WTC11 (cell line): ENCODE results near the gene BICDL2. TPM values are rescaled to one million over a fixed set of nuclear protein-coding genes. Genes with fewer than 3 reads are reported as not detected.

Experiments
- ATAC-seq: fragments of 200-7000 bp; cut with Tn5 transposase; 2 replicates; pipeline ENCODE4 v1.10.0; 2021; ENCODE audit warnings: mild to moderate bottlenecking, moderate library complexity
- CTCF ChIA-PET: fragments of 300-600 bp; sonication (Branson Sonifier 250); formaldehyde crosslinking; loops from one replicate; lab custom pipeline; 2021; ENCODE audit warnings: antibody characterized with exemption; lab: Charles Lee
- POLR2A ChIA-PET: fragments of 350-600 bp; sonication (Branson Sonifier 250); formaldehyde crosslinking; loops from one replicate; lab custom pipeline; 2021; ENCODE audit warnings: antibody characterized with exemption; lab: Charles Lee
- DNase-seq: peaks from one replicate; pipeline ENCODE4 v3.0.0; 2021; ENCODE audit warnings: low spot score
- H3K27ac Mint-ChIP-seq: 2 replicates; pipeline ENCODE4 v1.8.0; 2021; ENCODE audit warnings: mixed read lengths
- H3K27me3 Mint-ChIP-seq: 2 replicates; pipeline ENCODE4 v1.8.0; 2021; ENCODE audit warnings: low read depth, mild to moderate bottlenecking, moderate library complexity, mixed read lengths
- H3K36me3 Mint-ChIP-seq: 2 replicates; pipeline ENCODE4 v1.8.0; 2021; ENCODE audit warnings: mixed read lengths
- H3K4me1 Mint-ChIP-seq: 2 replicates; pipeline ENCODE4 v1.8.0; 2022; ENCODE audit warnings: mixed read lengths
- H3K4me3 Mint-ChIP-seq: 2 replicates; pipeline ENCODE4 v1.8.0; 2021; ENCODE audit warnings: mild to moderate bottlenecking, moderate library complexity, mixed read lengths
- H3K9me3 Mint-ChIP-seq: 2 replicates; pipeline ENCODE4 v1.8.0; 2021; ENCODE audit warnings: mixed read lengths
- ATF6 ChIP-seq: sonication (generic); formaldehyde crosslinking; IDR thresholded peaks from 2 replicates; pipeline ENCODE4 v1.8.1; 2023; ENCODE audit warnings: mild to moderate bottlenecking, missing genetic modification reagents
- ELF4 ChIP-seq: sonication (generic); formaldehyde crosslinking; IDR thresholded peaks from 2 replicates; pipeline ENCODE4 v1.8.1; 2022; ENCODE audit warnings: low read depth, mild to moderate bottlenecking, moderate library complexity, missing genetic modification reagents
- FOXK1 ChIP-seq: sonication (generic); formaldehyde crosslinking; IDR thresholded peaks from 2 replicates; pipeline ENCODE4 v1.8.0; 2022; ENCODE audit warnings: mild to moderate bottlenecking, moderate library complexity, missing genetic modification reagents
- JUN ChIP-seq: sonication (generic); formaldehyde crosslinking; IDR thresholded peaks from 2 replicates; pipeline ENCODE4 v1.8.0; 2023; ENCODE audit warnings: mild to moderate bottlenecking, missing genetic modification reagents
- OVOL2 ChIP-seq: fragments of 250-450 bp; sonication (Bioruptor Pico); IDR thresholded peaks from 2 replicates; pipeline ENCODE4 v1.9.0; 2021; ENCODE audit warnings: mild to moderate bottlenecking, borderline replicate concordance
- RELA ChIP-seq: sonication (generic); formaldehyde crosslinking; IDR thresholded peaks from 2 replicates; pipeline ENCODE4 v1.8.1; 2022; ENCODE audit warnings: missing genetic modification reagents, mild to moderate bottlenecking, borderline replicate concordance
- TCF7 ChIP-seq: sonication (generic); formaldehyde crosslinking; IDR thresholded peaks from 2 replicates; pipeline ENCODE4 v1.8.0; 2022; ENCODE audit warnings: mild to moderate bottlenecking, low read depth, missing genetic modification reagents, moderate library complexity
- ZNF219 ChIP-seq: sonication (generic); formaldehyde crosslinking; IDR thresholded peaks from 2 replicates; pipeline ENCODE4 v1.8.0; 2023; ENCODE audit warnings: missing genetic modification reagents, mild to moderate bottlenecking, borderline replicate concordance
- total RNA-seq: library from RNA; stranded (reverse); gene quantifications from 3 replicates; pipeline ENCODE4 v1.2.3, GENCODE V29; 2021
- TF ChIP-seq, protein P1 (sequence below): sonication (generic); formaldehyde crosslinking; IDR thresholded peaks from 2 replicates; pipeline ENCODE4 v1.8.1; 2023; ENCODE audit warnings: mild to moderate bottlenecking, missing genetic modification reagents, moderate library complexity
- TF ChIP-seq, protein P2 (sequence below): sonication (generic); formaldehyde crosslinking; IDR thresholded peaks from 2 replicates; pipeline ENCODE4 v1.8.1; 2022; ENCODE audit warnings: missing genetic modification reagents, borderline replicate concordance
- TF ChIP-seq, protein P3 (sequence below): sonication (generic); formaldehyde crosslinking; IDR thresholded peaks from 2 replicates; pipeline ENCODE4 v1.8.1; 2023; ENCODE audit warnings: mild to moderate bottlenecking, missing genetic modification reagents, borderline replicate concordance
- TF ChIP-seq, protein P4 (sequence below): sonication (generic); formaldehyde crosslinking; IDR thresholded peaks from 2 replicates; pipeline ENCODE4 v1.8.0; 2022; ENCODE audit warnings: mild to moderate bottlenecking, missing genetic modification reagents

The BICDL2 gene
- total RNA-seq, 1 experiment from 2014 or later, result 28.2 TPM

GRCh38 chr16:3026609-3027488 lies 9.9 kb downstream of the BICDL2 start:
- H3K4me3 Mint-ChIP-seq, result no peak overlapping the region
- peaks cover 23% of the 10 kb centered on the region for H3K36me3 Mint-ChIP-seq
- ATAC-seq (no peak), DNase-seq (peak; percentile 18)
- H3K9me3 Mint-ChIP-seq, result no peaks in the 10 kb centered on the region
- ChIA-PET CTCF (interaction anchor here (0.6 to 9.8 kb wide), 16 partner anchors 6 to 305 kb away, joined by 3 to 355 read pairs (median 18); partner anchors contain the start of genes BICDL2, CLDN6, CLDN9 and HCFC1R1), POLR2A (interaction anchor here (0.7 to 17.1 kb wide), 10 partner anchors 8 to 1512 kb away, joined by 3 to 502 read pairs (median 6); partner anchors contain the start of genes CLDN6, CLDN9 and TNFRSF12A)
- no peak for TF ChIP-seq ELF4
- TF ChIP-seq ZNF219 (CRISPR knock-in tag), result no peak
- TF ChIP-seq, protein P1, sequence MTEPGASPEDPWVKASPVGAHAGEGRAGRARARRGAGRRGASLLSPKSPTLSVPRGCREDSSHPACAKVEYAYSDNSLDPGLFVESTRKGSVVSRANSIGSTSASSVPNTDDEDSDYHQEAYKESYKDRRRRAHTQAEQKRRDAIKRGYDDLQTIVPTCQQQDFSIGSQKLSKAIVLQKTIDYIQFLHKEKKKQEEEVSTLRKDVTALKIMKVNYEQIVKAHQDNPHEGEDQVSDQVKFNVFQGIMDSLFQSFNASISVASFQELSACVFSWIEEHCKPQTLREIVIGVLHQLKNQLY (CRISPR knock-in tag), result no peak
- TF ChIP-seq FOXK1 (CRISPR knock-in tag), result no peak
- no peak overlapping the region for H3K27ac Mint-ChIP-seq
- H3K4me1 Mint-ChIP-seq, result peaks cover 35% of the 10 kb centered on the region
- H3K27me3 Mint-ChIP-seq, result no peaks in the 10 kb centered on the region

- DNase-seq, result no peak
- Mint-ChIP-seq H3K27ac (no peak overlapping the region), H3K36me3 (peaks cover 23% of the 10 kb centered on the region), H3K4me1 (peaks cover 36% of the 10 kb centered on the region), H3K4me3 (no peak overlapping the region), H3K27me3 (no peaks in the 10 kb centered on the region), H3K9me3 (no peaks in the 10 kb centered on the region)
- no peak for TF ChIP-seq OVOL2
- TF ChIP-seq, protein P1 (CRISPR knock-in tag), result no peak
- TF ChIP-seq, protein P2, sequence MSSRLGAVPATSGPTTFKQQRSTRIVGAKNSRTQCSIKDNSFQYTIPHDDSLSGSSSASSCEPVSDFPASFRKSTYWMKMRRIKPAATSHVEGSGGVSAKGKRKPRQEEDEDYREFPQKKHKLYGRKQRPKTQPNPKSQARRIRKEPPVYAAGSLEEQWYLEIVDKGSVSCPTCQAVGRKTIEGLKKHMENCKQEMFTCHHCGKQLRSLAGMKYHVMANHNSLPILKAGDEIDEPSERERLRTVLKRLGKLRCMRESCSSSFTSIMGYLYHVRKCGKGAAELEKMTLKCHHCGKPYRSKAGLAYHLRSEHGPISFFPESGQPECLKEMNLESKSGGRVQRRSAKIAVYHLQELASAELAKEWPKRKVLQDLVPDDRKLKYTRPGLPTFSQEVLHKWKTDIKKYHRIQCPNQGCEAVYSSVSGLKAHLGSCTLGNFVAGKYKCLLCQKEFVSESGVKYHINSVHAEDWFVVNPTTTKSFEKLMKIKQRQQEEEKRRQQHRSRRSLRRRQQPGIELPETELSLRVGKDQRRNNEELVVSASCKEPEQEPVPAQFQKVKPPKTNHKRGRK (CRISPR knock-in tag), result no peak
- TF ChIP-seq, protein P3, sequence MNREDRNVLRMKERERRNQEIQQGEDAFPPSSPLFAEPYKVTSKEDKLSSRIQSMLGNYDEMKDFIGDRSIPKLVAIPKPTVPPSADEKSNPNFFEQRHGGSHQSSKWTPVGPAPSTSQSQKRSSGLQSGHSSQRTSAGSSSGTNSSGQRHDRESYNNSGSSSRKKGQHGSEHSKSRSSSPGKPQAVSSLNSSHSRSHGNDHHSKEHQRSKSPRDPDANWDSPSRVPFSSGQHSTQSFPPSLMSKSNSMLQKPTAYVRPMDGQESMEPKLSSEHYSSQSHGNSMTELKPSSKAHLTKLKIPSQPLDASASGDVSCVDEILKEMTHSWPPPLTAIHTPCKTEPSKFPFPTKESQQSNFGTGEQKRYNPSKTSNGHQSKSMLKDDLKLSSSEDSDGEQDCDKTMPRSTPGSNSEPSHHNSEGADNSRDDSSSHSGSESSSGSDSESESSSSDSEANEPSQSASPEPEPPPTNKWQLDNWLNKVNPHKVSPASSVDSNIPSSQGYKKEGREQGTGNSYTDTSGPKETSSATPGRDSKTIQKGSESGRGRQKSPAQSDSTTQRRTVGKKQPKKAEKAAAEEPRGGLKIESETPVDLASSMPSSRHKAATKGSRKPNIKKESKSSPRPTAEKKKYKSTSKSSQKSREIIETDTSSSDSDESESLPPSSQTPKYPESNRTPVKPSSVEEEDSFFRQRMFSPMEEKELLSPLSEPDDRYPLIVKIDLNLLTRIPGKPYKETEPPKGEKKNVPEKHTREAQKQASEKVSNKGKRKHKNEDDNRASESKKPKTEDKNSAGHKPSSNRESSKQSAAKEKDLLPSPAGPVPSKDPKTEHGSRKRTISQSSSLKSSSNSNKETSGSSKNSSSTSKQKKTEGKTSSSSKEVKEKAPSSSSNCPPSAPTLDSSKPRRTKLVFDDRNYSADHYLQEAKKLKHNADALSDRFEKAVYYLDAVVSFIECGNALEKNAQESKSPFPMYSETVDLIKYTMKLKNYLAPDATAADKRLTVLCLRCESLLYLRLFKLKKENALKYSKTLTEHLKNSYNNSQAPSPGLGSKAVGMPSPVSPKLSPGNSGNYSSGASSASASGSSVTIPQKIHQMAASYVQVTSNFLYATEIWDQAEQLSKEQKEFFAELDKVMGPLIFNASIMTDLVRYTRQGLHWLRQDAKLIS (CRISPR knock-in tag), result no peak
- TF ChIP-seq ATF6, result no peak
- no peak for TF ChIP-seq JUN
- TF ChIP-seq, protein P4, sequence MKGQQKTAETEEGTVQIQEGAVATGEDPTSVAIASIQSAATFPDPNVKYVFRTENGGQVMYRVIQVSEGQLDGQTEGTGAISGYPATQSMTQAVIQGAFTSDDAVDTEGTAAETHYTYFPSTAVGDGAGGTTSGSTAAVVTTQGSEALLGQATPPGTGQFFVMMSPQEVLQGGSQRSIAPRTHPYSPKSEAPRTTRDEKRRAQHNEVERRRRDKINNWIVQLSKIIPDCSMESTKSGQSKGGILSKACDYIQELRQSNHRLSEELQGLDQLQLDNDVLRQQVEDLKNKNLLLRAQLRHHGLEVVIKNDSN, result no peak
- TF ChIP-seq RELA (CRISPR knock-in tag), result no peak
- TF ChIP-seq TCF7, result no peak
- ATAC-seq, result no peak
- CTCF ChIA-PET, result interaction anchor here (2.7 kb wide), 1 partner anchor 104 kb away, joined by 19 read pairs; no protein-coding TSS in a partner anchor
- POLR2A ChIA-PET, result interaction anchor here (17.1 kb wide), 1 partner anchor 20 kb away, joined by 502 read pairs; the partner anchor contains the start of gene CLDN9
These were observed 10.8 kb downstream of the BICDL2 start for GRCh38 chr16:3026003-3026378.
